ENCODE results near the gene RFXAP. TPM values are rescaled to one million over a fixed set of nuclear protein-coding genes. Genes with fewer than 3 reads are reported as not detected.

Gene RFXAP
- total RNA-seq, 1 donor from 2014 or later, result 5.9 TPM

- Histone ChIP-seq H3K36me3 (peaks cover 28 to 46% of the 10 kb centered on the region in 2 donors), H3K27me3 (no peaks in the 10 kb centered on the region), H3K4me1 (peaks cover 0 to 2% of the 10 kb centered on the region in 2 donors), H3K27ac (no peak overlapping the region), H3K9me3 (no peaks in the 10 kb centered on the region), H3K4me3 (no peak overlapping the region)
- no peak for DNase-seq (ENCODE audit: low spot score in 2 of 2)
- no peak for TF ChIP-seq CTCF (IDR thresholded peaks at IDR 0.05)
- intact Hi-C loops (cut with DNase I), result no loop called here
Measured at GRCh38 chr13:36857253-36857652, 38.2 kb downstream of the RFXAP start.

- no peaks in the 10 kb centered on the region for H3K9me3 ChIP-seq
- TF ChIP-seq CTCF (IDR thresholded peaks at IDR 0.05), result peak; percentile 12 to 62 (median 38)
- H3K4me3 ChIP-seq, result no peak overlapping the region
- H3K4me1 ChIP-seq, result peaks cover 0 to 2% of the 10 kb centered on the region in 2 donors
- DNase-seq (ENCODE audit: low spot score in 2 of 2), result no peak
- no peaks in the 10 kb centered on the region for H3K27me3 ChIP-seq
- H3K36me3 ChIP-seq, result peaks cover 21 to 45% of the 10 kb centered on the region in 2 donors
- intact Hi-C loops (cut with DNase I), result loop anchor here (1.0 kb wide), 1 partner anchor 123 kb away; no protein-coding TSS in a partner anchor
- no peak overlapping the region for H3K27ac ChIP-seq
Measured at GRCh38 chr13:36858290-36858689, 39.3 kb downstream of the RFXAP start.

- H3K36me3 ChIP-seq, result peaks cover 21 to 39% of the 10 kb centered on the region in 2 donors
- no peak overlapping the region for H3K4me3 ChIP-seq
- no peak for DNase-seq (ENCODE audit: low spot score in 2 of 2)
- no peak for TF ChIP-seq CTCF (IDR thresholded peaks at IDR 0.05)
- H3K4me1 ChIP-seq, result peaks cover 0 to 2% of the 10 kb centered on the region in 2 donors
- H3K9me3 ChIP-seq, result no peaks in the 10 kb centered on the region
- no peaks in the 10 kb centered on the region for H3K27me3 ChIP-seq
- intact Hi-C loops (cut with DNase I), result no loop called here
- no peak overlapping the region for H3K27ac ChIP-seq
Measured at GRCh38 chr13:36859259-36859658, 40.2 kb downstream of the RFXAP start.

- no peak for TF ChIP-seq CTCF (IDR thresholded peaks at IDR 0.05)
- no peak for DNase-seq (ENCODE audit: low spot score in 2 of 2)
- no peak overlapping the region for H3K4me3 ChIP-seq
- peaks cover 17 to 40% of the 10 kb centered on the region in 2 donors for H3K36me3 ChIP-seq
- intact Hi-C loops (cut with DNase I), result loop anchor here (5.0 kb wide), 1 partner anchor 55 kb away; no protein-coding TSS in a partner anchor
- peak overlapping the region in 1 of 2 donors; percentile 38 for H3K27ac ChIP-seq
- H3K9me3 ChIP-seq, result no peaks in the 10 kb centered on the region
- no peaks in the 10 kb centered on the region for H3K27me3 ChIP-seq
- H3K4me1 ChIP-seq, result peaks cover 0 to 2% of the 10 kb centered on the region in 2 donors
Measured at GRCh38 chr13:36862002-36862685, 43.1 kb downstream of the RFXAP start.

GRCh38 chr13:36862722-36863121 is 43.7 kb downstream of the RFXAP start:
- Histone ChIP-seq H3K9me3 (no peaks in the 10 kb centered on the region), H3K36me3 (peaks cover 17 to 38% of the 10 kb centered on the region in 2 donors), H3K4me1 (peaks cover 0 to 2% of the 10 kb centered on the region in 2 donors), H3K4me3 (no peak overlapping the region), H3K27ac (peak overlapping the region in 1 of 2 donors; percentile 38), H3K27me3 (no peaks in the 10 kb centered on the region)
- no peak for TF ChIP-seq CTCF (IDR thresholded peaks at IDR 0.05)
- DNase-seq (ENCODE audit: low spot score in 2 of 2), result no peak
- intact Hi-C loops (cut with DNase I), result loop anchor here (5.0 kb wide), 1 partner anchor 55 kb away; no protein-coding TSS in a partner anchor
